B cell (primary cell): ENCODE data around the gene HAP1. TPM values are rescaled to one million over a fixed set of nuclear protein-coding genes. Genes with fewer than 3 reads are reported as not detected.

ENCODE experiments used
- ATAC-seq: fragments of 200-7000 bp; cut with Tn5 transposase; one replicate; pipeline ENCODE4 v1.10.0; 2021; ENCODE audit warnings: low read depth, mild to moderate bottlenecking, moderate number of reproducible peaks, moderate library complexity
- CTCF ChIA-PET: fragments of 350-600 bp; sonication (Branson Sonifier 250); formaldehyde crosslinking; loops from one replicate; lab custom pipeline; 2021; ENCODE audit warnings: antibody characterized with exemption, inconsistent platforms; lab: Charles Lee
- POLR2A ChIA-PET: fragments of 350-600 bp; sonication (Branson Sonifier 250); formaldehyde crosslinking; loops from one replicate; lab custom pipeline; 2021; ENCODE audit warnings: antibody characterized with exemption; lab: Charles Lee
- DNase-seq: peaks from one replicate; pipeline ENCODE4 v3.0.0; 2013
- H2AFZ ChIP-seq: 2 replicates; pipeline ENCODE4 v1.6.1; 2012; ENCODE audit warnings: mild to moderate bottlenecking, low read depth, low read length; ENCODE audit not compliant: insufficient read depth, poor library complexity, severe bottlenecking
- H3K27ac ChIP-seq, 2 donors: 1 replicate in 1 of 2; 2 replicates in 1 of 2; pipeline ENCODE4 v1.5.1; 2012 to 2013; ENCODE audit warnings: low read length in 2 of 2, mild to moderate bottlenecking in 2 of 2, moderate library complexity in 1 of 2
- H3K27me3 ChIP-seq, 4 experiments: fragments of 200-600 bp in 1 of 4; sonication (generic) in 1 of 4; replicated peaks in 1 of 4; 1 replicate in 2 of 4; 2 replicates in 2 of 4; pipeline versions ENCODE4 v1.6.1 to v1.7.0; 2013 to 2016; ENCODE audit warnings: low read length in 3 of 4, mild to moderate bottlenecking in 2 of 4, mixed read lengths in 1 of 4, moderate library complexity in 1 of 4; ENCODE audit not compliant: insufficient read depth in 4 of 4, control insufficient read depth in 3 of 4; ENCODE audit errors: control extremely low read depth in 1 of 4
- H3K36me3 ChIP-seq, 2 experiments: replicated peaks in 1 of 2; 1 replicate in 1 of 2; 2 replicates in 1 of 2; pipeline versions ENCODE4 v1.6.1 to v1.7.1; 2013; ENCODE audit warnings: low read length in 1 of 2; ENCODE audit not compliant: insufficient read depth in 2 of 2, control insufficient read depth in 1 of 2; ENCODE audit errors: control extremely low read depth in 1 of 2, extremely low read depth in 1 of 2
- H3K4me1 ChIP-seq, 2 donors: fragments of 200-600 bp in 1 of 2; sonication (generic) in 1 of 2; 1 replicate in 1 of 2; 2 replicates in 1 of 2; pipeline versions ENCODE4 v1.5.1 to v1.6.1; 2013 to 2017; ENCODE audit warnings: low read length in 2 of 2; ENCODE audit not compliant: control insufficient read depth in 2 of 2, insufficient read depth in 2 of 2
- H3K4me2 ChIP-seq: replicated peaks from 2 replicates; pipeline ENCODE3; 2012; ENCODE audit warnings: mild to moderate bottlenecking, low read depth, low read length; ENCODE audit not compliant: poor library complexity, severe bottlenecking
- H3K4me3 ChIP-seq, 5 experiments: fragments of 200-600 bp in 1 of 5; sonication (generic) in 1 of 5; 1 replicate in 3 of 5; 2 replicates in 2 of 5; pipeline versions ENCODE4 v1.5.1 to v1.7.0; 2011 to 2016; ENCODE audit warnings: low read length in 4 of 5, mild to moderate bottlenecking in 4 of 5, low read depth in 2 of 5, control low read depth in 1 of 5, moderate library complexity in 1 of 5; ENCODE audit not compliant: insufficient read depth in 1 of 5; ENCODE audit errors: control extremely low read depth in 1 of 5, extremely low read depth in 1 of 5
- H3K79me2 ChIP-seq: fragments of 200-600 bp; sonication (generic); one replicate; pipeline ENCODE4 v1.6.0; 2016; ENCODE audit warnings: low read length; ENCODE audit not compliant: control insufficient read depth, insufficient read depth
- H3K9ac ChIP-seq: fragments of 200-600 bp; sonication (generic); 2 replicates; pipeline ENCODE4 v1.6.1; 2017; ENCODE audit warnings: mild to moderate bottlenecking, low read length, moderate library complexity
- H3K9me3 ChIP-seq, 3 donors: one replicate each; pipeline versions ENCODE4 v1.6.1 to v1.7.1; 2013; ENCODE audit warnings: low read length in 2 of 3; ENCODE audit not compliant: control insufficient read depth in 2 of 3, insufficient read depth in 1 of 3; ENCODE audit errors: control extremely low read depth in 1 of 3
- H4K20me1 ChIP-seq: 2 replicates; pipeline ENCODE4 v1.6.0; 2012; ENCODE audit warnings: mild to moderate bottlenecking, low read length; ENCODE audit not compliant: insufficient read depth, control insufficient read depth, poor library complexity, severe bottlenecking
- H3K27ac Mint-ChIP-seq: one replicate; pipeline ENCODE4 v1.8.0; 2021; ENCODE audit warnings: mixed read lengths
- H3K27me3 Mint-ChIP-seq: one replicate; pipeline ENCODE4 v1.8.0; 2021; ENCODE audit warnings: mixed read lengths
- H3K4me1 Mint-ChIP-seq: one replicate; pipeline ENCODE4 v1.8.0; 2021; ENCODE audit warnings: mixed read lengths
- H3K4me3 Mint-ChIP-seq: one replicate; pipeline ENCODE4 v1.8.0; 2021; ENCODE audit warnings: mixed read lengths
- H3K9me3 Mint-ChIP-seq: one replicate; pipeline ENCODE4 v1.8.0; 2022; ENCODE audit warnings: mixed read lengths; ENCODE audit not compliant: insufficient read depth
- EZH2 ChIP-seq: IDR thresholded peaks from 2 replicates; pipeline ENCODE4 v1.6.1; 2012; ENCODE audit warnings: borderline replicate concordance, low read depth, mild to moderate bottlenecking, moderate library complexity, low read length; ENCODE audit not compliant: insufficient read depth, poor library complexity, severe bottlenecking
- WGBS: methylation state at CpG from one replicate; pipeline ENCODE4 v1.1.5; 2013; ENCODE audit warnings: missing lambda C conversion rate; ENCODE audit not compliant: insufficient coverage; 5-methylcytosine and 5-hydroxymethylcytosine counted together
- intact Hi-C: fragments of 100-400 bp; cut with micrococcal nuclease; formaldehyde crosslinking; loops from one replicate; pipeline ENCODE4 v1.10.0; 2022
- polyA plus RNA-seq: library from polyadenylated mRNA; depleted of rRNA; stranded (reverse); fragments of >200 nt; gene quantifications from 2 replicates; pipeline ENCODE4 v1.2.3, GENCODE V29; 2012
- total RNA-seq, 2 donors: library from RNA; stranded (reverse); fragments of 120-200 nt in 1 of 2; gene quantifications; 1 replicate in 1 of 2; 2 replicates in 1 of 2; pipeline versions ENCODE4 v1.2.3 to v1.2.4, GENCODE V29; 2013 to 2022
- TF ChIP-seq, protein P1 (sequence below): fragments of 200-600 bp; IDR thresholded peaks from one replicate; pipeline ENCODE4 v1.8.0; 2022; ENCODE audit warnings: antibody characterized with exemption, mild to moderate bottlenecking

The HAP1 gene
- total and polyA plus RNA-seq, 2 donors (not counting 1 experiment from before 2014, with no cell fraction given), result 0.03 to 0.37 TPM

DNA sequence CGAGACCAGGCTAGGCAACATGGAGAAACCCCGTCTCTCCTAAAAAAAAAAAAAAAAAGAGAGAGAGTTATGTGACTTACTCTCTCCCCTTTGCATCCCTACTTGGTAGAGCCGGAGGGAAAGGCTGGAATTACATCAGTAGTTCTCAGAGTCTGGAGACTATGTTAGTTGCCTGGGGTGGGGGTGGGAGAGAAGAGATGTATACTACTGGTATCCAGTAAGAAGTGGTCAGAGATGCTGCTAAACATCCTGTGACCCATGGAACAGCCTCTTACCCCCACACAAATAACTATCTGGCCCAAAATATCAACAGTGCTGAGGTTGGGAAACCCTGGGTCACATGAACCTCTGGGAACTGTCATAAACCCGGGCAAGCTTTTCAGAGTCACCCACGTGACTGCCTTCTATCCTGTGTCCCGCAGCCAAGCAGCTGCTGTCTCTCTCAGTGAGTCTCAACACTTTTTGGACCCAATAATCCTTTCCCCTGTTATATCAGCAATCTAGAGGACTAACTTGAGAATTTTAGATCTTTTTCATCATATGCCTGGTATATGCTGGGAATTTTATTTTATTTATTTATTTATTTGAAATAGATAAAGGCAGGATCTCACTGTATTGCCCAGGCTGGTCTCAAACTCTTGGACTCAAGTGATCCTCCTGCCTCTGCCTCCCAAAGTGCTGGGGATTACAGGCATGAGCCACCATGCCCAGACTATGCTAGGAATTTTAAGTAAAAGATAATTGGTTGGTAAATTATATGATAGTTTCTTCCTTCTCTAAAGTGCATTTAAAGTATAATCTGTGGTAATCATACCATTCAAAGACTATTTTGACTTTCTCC is 37.1 kb downstream of the HAP1 start:
- H3K27me3 Mint-ChIP-seq, result peaks cover 4% of the 10 kb centered on the region

More for the DNA sequence above, 37.1 kb downstream of the HAP1 start:
- no peak for DNase-seq
- ATAC-seq, result no peak
- intact Hi-C loops, result no loop called here
- Histone ChIP-seq H3K9me3 (no peaks in the 10 kb centered on the region), H3K27me3 (no peaks in the 10 kb centered on the region), H3K4me2 (no peak overlapping the region), H3K36me3 (peaks cover 0 to 29% of the 10 kb centered on the region in 2 experiments), H3K4me3 (no peak overlapping the region), H3K79me2 (no peaks in the 10 kb centered on the region), H4K20me1 (peaks cover 10% of the 10 kb centered on the region), H3K27ac (no peak overlapping the region), H3K4me1 (peaks cover 0 to 5% of the 10 kb centered on the region in 2 donors), H3K9ac (no peak overlapping the region), H2AFZ (no peak overlapping the region)
- Mint-ChIP-seq H3K9me3 (no peaks in the 10 kb centered on the region), H3K27ac (no peak overlapping the region), H3K4me3 (no peak overlapping the region), H3K4me1 (peaks cover 19% of the 10 kb centered on the region)
- 33% methylated on average over 3 of the region's 6 CpGs for WGBS
- CTCF ChIA-PET, result no interaction called here
- no peak for TF ChIP-seq EZH2
- TF ChIP-seq, protein P1, sequence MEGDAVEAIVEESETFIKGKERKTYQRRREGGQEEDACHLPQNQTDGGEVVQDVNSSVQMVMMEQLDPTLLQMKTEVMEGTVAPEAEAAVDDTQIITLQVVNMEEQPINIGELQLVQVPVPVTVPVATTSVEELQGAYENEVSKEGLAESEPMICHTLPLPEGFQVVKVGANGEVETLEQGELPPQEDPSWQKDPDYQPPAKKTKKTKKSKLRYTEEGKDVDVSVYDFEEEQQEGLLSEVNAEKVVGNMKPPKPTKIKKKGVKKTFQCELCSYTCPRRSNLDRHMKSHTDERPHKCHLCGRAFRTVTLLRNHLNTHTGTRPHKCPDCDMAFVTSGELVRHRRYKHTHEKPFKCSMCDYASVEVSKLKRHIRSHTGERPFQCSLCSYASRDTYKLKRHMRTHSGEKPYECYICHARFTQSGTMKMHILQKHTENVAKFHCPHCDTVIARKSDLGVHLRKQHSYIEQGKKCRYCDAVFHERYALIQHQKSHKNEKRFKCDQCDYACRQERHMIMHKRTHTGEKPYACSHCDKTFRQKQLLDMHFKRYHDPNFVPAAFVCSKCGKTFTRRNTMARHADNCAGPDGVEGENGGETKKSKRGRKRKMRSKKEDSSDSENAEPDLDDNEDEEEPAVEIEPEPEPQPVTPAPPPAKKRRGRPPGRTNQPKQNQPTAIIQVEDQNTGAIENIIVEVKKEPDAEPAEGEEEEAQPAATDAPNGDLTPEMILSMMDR, result no peak
- POLR2A ChIA-PET, result no interaction called here
